AG08396 (cell line): ENCODE data around the gene CLPX.
A peak's percentile ranks its signal among the peaks of the same experiment; 100 is the strongest.
"Not testable (repeated sequence)": the region's sequence is repeated elsewhere in the genome, so short reads cannot be mapped to it uniquely, and the experiment has no call there.

ENCODE experiments used
- DNase-seq: peaks from one replicate; pipeline ENCODE4 v3.0.0; 2012; ENCODE audit warnings: low spot score, mixed read lengths

The CLPX gene

DNA sequence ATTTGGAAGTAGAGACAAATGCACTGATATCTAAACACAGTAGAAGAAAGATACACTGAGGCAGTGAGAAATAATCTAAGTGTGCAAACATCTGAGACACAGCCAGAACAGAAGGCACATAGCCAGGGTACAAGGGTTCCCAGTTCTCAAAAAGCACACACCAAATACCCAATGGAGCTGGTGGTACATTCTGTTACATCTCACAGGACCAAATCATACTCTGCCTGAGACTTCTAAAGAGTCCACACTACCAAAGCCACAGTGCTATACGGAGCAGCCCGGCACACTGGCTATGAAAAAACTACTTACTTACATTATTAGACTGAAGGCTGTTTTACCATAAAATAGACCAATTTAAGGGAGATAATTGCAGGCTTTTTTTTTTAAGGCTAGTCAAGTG, 19.3 kb downstream of the CLPX start:
- no peak for DNase-seq

DNA sequence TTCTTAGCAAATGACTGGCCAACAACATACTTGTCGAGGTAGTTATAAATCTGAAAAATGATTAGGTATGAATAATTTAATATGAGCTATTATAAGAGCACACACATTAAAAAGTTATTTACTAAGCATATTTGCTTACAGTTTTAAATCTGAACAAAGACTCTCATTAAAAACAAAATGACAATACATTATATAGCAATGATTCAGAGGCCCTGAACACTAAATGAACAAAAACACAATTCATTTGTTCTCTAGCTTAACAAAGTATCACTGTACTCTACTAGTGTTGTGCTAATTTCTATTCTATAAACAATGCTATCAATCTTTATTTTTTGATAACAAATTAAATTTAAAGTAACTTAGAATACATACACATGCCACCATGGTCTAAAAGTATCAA, 21.0 kb downstream of the CLPX start:
- DNase-seq, result no peak

DNA sequence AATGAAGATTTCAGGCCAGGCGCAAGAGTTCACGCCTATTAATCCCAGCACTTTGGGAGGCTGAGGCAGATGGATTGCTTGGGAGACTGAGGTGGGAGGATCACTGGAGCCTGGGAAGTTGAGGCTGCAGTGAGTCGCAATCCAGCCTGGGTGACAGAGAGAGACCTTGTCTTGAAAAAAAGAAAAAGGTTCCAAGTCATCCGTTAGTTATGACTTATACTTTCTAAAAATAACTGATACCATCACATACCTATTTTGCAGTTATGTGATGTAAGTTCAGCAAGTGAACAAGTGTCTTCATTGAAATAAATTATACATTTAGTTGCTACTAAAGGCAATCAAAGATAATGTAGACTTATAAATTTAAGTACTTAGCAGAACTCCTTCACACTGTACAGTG, 22.1 kb downstream of the CLPX start:
- DNase-seq, result no peak

DNA sequence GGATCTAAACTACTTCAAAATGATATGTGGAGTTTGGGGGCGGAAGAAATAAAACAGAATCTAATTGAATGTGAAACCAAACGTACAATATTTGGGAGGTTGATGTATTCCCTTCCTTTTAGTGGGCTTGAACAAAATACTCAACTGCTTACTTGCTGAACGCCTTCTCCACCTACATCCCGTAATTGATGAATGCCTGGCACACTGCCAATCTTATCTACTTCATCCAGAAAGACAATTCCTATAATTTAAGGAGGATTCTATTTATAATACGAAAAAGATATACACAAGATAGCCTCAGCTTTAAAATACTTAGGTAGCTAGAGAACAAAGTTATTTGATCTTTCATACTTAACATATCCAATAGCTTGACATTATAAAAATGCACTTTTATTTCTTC, 28.4 kb downstream of the CLPX start:
- DNase-seq, result no peak

DNA sequence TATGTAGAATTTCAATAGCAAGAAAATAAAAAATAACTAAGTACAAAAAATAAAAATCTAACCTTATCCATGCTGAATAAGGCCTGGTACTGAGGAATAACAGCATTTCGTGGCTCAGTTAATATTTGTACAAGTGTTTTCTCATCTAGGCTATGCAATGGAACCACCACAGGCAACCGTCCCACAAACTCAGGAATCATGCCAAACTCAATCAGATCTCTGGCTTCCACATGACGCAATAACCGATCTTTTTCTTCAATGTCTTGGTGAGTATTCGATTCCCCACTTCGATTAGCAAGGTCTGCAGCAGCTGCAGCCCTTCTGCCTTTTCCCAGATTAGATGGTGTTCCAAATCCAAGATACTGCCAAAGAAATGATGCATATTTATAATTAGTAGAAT, 30.4 kb downstream of the CLPX start:
- no peak for DNase-seq

DNA sequence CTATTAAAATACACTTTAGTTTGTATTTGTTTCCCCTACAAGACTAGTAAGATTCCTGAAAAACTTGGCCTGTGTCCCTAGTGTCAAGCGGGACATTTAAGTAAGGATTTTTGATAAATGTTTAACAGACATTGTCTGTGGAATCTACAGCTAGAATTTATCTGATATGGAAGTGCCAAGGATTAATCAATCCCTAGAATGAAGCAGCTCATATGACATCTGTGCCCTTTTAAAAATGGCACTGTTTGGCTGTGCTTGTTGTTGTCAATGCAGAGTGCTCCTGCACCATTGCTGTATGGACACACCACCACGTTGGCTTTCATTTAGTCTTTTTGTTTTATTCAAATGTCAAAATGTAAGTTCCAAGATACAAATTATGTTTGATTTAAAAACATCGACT, 37.2 kb downstream of the CLPX start:
- no peak for DNase-seq

DNA sequence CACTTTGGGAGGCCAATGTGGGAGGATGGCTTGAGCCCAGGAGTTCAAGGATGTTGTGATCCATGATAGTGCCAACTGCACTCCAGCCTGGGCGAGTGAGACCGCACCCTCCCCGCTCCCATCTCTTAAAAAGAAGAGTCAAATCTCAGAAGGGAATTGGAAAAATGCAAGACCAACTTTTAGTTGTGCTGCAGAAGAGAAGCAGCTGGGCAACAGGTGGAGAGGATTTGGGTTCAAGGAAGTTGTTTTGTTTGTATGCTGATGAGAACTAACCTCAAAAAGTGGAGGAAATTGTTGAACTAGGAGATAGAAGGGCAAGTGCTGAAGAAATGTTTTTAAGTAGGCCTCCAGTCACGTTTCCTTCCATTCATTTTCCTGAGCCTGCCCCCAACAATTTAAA, 38.7 kb downstream of the CLPX start:
- no peak for DNase-seq

DNA sequence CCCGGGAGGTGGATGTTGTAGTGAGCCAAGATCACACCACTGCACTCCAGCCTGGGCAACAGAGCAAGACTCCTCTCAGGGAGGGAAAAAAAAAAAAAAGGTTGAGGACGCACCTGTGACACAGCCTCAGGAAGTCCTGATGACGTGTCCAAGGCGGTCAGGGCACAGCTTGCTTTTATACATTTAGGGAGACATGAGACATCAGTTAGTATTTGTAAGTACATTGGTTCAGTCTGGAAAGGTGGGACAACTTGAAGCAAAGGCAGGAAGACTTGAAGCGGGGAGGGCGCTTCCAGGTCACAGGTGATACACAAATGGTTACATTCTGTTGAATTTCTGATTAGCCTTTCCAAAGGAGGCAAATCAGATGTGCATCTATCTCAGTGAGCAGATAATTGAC, 46.5 kb downstream of the CLPX start:
- not testable (repeated sequence) for DNase-seq

DNA sequence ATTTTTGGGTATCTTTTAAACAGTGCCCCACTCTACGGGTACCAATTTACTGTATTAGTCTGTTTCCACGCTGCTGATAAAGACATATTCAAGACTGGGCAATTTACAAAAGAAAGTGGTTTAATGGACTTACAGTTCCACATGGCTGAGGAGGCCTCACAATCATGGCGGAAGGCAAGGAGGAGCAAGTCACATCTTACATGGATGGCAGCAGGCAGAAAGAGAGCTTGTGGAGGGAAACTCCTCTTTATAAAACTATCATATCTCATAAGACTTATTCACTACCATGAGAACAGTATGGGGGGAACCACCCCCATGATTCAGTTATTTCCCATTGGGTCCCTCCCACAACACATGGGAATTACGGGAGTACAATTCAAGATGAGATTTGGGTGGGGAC, 47.2 kb downstream of the CLPX start:
- not testable (repeated sequence) for DNase-seq

DNA sequence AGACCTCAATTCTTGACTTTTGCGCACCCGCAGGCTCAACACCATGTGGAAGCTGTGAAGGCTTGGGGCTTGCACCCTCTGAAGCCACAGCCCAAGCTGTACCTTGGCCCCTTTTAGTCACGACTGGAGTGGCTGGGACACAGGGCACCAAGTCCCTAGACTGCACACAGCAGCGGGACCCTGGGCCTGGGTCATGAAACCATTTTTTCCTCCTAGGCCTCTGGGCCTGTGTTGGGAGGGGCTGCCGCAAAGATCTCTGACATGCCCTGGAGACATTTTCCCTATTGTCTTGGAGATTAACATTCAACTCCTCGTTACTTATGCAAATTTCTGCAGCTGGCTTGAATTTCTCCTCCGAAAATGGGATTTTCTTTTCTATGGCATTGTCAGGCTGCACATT, 48.1 kb downstream of the CLPX start:
- DNase-seq, result not testable (repeated sequence)

DNA sequence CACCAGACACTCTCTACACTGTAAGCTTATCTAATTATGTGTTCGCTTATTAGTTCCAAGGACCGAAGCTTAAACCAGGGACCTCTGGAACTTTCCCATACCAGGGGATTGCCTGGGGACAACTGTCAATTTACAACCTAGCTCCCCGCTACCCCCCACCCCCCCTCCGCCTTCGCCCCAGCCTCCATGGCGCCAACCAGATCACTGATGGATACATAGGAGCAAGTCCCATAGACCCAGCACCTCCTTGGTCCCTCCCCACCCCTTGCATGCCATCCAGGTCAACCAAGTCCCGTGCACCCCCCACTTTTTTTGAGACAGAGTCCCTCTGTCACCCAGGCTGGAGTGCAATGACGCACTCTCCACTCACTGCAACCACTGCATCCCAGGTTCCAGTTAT, 50.6 kb downstream of the CLPX start:
- DNase-seq, result no peak

DNA sequence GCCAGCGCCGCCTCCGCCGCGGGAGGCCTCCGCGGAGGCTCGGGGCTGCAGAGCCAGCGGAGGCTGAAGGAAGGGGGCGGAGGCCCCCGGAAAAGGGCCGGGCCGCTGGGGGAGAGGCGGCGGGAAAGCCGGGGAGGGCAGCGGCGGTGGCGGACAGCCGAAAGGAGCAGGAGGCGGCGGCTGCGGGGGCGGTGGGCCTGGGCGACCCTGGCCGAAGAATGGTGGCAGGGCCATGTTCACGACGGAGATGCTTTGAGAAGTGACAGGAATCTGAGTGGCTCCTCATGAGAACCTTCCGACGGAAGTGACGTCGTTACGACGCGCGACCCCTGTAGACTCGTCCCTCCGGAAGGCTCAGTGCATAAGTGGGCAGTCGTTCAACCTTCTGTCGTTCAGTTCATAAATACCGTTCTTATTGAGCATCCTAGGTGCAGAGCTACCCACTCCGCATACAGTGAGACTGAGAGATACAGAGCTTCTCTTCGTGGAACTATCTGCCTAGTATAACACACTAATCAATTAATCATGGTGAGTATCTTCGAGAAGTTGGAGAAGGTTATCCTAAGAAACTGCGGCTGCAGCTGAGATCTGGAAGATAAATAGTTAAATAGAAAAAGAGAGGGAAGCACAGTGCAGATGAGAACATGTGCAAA, 51.5 kb downstream of the CLPX start, which contains the start of gene PDCD7:
Gene PDCD7 (minus strand): TSS at position 261 of the 653 bp plus-strand sequence. CDS start 27 bp downstream, at position 234.
- peak; percentile 94 for DNase-seq

DNA sequence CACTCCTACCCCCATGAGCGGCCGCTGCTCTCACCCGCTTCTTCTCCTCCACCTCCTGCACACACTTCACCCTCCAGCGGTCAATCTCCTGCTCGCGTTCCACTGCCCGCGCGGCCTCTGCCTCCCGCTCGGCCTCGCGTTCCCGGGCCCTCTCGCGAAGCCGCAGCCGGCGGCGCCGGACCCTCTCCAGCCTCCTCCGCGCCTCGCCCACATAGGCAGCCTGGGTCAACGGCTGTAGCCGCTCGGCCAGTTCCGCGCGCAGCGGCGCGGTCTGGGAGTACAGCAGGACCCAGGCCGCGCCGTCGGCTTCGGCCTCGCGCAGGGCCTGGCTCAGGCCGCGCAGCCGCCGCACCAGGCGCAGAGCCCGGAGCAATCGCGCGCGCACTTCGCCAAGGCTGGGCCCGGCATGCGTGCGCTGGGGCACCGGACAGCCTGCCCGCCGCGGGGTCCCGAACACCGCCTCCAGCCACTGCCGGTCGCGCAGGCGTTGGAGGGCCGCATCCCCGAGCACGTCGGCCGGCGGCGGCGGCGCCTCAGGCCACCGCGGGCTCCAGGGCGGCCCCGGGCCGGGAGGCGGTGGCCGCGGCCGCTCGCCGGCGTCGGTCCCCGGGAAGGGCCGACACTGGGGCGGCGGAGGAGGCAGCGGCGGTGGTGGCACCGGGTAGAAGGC, 52.1 kb downstream of the CLPX start:
- peak; percentile 86 for DNase-seq

DNA sequence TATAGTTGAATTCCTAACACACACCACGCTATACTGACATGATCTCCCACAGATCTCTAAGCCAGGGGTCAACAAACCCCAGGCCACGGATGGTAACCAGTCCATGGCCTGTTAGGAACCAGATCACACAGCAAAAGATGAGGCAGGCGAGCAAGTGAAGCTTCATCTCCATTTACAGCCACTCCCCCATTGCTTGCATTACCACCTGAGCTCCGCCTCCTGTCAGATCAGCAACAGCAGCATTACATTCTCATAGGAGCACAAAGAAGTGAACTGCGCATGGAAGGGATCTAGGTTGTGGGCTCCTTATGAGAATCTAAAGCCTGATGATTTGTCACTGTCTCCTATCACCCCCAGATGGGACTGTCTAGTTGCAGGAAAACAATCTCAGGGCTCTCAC, 54.2 kb downstream of the CLPX start:
- DNase-seq, result no peak

DNA sequence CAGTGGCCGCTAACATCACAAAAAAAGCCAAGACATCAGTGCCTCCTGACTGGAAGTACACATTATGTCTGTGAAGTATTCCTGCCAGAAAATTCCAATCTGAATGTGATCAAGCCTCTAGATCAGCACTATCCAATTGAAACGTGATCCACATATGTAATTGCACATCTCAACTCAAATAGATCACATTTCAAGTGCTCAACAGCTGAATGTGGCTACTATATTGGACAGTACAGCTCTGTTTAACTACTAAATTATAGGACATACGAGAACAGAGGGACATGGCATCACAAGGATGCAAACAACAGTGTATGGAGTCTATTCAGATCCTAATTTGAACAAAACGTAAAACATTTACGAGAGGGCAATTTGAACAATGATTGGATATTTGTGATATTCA, 69.6 kb downstream of the CLPX start:
- DNase-seq, result no peak

DNA sequence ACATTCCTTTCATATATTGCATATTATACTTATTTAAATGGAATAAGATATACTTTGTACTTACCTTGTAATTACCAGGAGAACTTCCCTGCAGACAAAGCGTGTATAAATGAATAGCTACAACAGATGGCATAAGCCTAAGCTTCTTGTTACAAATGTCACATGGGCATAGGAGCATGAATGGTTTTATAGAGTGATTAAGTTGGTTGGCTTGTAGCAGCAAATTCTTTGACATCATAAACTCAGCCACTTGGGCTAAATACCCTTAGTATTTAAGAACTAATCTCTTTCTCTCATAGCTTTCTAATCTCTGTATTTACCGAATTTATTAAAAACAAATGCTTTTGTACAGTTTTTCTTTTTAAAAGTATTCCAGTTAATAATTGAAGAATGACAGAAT, 70.1 kb downstream of the CLPX start, which contains the start of gene UBAP1L:
Gene UBAP1L (minus strand): TSS at position 115 of the 400 bp plus-strand sequence. CDS start 8,985 bp downstream, outside the sequence.
- no peak for DNase-seq

DNA sequence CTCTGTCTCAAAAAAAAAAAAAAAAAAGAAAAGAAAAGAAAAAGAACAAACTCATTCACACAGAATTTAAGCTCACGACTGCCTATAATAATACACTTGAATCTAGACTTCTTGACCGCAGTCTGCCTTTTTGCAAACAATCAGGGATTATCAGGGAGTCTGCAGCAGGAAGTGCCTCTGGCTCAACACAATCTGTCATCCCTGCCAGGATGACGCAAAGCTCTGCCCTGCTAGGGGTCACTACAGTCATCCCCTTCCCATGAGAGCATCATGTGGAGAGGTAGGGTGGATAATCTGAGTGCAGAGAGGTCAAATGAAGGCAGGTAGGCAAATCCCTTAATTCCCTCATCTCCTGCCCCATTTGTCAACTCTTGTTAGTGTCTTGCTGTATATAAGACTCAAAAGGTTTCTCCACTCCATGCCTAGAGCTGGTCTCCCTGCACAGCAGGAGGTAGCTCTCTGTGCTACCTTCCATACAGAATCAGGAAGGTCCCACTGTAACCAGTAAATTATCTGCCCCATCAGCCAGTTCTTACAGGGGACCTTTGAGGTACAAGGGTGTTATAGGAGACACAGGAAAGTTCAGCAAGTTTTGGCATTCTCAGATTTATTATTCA, 74.4 kb downstream of the CLPX start:
- DNase-seq, result no peak

DNA sequence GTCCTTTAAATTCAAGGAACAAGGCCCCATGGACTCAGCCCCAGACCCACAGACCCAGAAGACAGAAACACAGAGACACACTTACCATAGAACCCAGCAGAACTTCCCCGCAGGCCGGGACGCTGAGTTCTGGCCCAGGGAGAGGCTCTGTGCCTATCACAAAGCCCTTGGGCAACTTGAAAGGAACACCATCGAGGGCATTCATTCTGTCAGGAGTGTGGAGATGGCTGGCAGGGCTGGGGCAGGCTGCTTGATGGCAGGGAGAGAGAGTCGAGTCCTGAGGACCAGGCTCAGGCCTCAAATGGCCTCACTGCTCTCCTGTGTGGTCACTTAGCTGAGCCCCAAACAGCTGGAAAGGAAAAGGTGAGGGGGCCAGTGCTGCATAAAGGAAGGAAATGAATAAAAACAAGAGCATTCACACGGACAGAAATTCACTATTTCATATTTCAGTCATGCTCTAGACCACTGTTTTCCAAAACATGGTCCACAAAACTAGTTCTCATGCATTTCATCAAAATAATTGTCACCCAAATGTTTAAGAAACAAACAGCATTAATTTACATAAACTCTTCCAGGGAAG, 79.0 kb downstream of the CLPX start:
- DNase-seq, result no peak

DNA sequence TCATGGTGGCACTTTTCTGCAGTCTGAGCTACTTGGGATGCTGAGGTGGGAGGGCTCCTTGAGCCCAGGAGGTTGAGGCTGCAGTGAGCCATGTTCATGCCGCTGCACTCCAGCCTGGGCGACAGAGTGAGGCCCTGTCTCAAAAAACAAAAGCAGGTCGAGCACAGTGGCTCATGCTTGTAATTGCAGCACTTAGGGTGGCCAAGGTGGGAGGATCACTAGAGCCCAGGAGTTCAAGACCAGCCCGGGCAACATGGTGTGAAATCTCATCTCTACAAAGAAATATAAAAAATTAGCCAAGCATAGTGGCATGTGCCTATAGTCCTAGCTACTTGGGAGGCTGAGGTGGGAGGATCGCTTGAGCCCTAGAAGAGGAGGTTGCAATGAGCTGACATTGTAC, 80.1 kb downstream of the CLPX start:
- no peak for DNase-seq

DNA sequence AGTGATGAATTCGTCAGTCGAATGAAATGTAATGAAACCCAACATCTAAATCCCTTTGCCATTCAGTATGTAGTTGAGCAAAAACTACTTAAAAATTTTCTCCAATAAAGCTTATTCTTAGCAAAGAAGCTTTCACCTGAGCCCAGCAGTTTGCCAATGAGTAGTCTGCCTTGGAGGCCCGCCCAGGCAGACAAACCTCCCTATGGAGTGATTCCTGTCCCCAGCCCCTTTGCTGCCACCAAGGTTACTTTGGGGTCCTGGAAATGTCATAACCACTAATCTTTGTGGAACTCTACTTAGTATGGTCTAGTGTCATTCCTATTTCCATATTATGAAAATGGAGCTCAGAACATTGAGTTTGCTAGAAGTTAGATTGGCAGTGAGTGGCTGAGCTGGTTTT, 82.2 kb downstream of the CLPX start:
- DNase-seq, result no peak

DNA sequence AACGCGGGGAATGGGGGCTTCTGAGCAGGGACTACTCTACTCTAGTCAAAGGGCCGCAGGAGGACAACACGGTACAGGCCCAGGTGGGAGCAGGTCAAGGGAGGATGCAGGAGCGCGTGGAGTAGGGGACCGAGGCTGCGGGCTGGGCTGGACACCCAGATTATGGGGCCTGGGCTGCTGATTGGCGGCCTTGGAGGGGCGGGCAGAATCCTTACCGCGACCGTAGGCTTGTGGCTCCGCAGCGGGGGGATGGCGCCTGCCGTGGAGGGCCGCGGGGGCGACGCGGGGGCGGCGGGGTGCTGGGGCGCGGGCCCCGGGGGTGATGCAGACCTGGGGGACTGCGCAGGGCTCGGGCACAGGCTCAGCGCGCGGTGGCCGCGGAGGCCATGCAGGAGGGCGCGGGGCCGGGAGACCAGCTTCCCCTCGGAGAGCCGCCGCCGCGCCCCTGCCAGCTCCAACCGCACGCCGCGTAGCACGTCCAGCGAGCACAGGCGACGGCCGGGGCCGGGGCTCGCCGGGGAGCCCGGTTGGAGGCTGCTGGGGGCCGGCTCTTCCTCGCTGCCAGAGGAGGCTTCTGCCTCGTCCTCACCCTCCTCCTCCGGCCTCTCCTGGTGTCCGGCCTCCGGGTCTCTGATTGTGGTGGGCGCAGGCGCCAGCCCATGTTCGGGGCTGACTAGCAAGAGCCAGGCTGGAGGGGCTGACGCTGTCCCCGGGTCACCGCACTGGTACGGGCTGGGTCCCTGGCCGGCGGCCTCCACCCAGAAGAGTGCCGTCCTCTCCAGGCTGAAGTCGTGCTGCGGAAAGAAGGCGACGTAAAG, 83.0 kb downstream of the CLPX start:
- DNase-seq, result no peak

DNA sequence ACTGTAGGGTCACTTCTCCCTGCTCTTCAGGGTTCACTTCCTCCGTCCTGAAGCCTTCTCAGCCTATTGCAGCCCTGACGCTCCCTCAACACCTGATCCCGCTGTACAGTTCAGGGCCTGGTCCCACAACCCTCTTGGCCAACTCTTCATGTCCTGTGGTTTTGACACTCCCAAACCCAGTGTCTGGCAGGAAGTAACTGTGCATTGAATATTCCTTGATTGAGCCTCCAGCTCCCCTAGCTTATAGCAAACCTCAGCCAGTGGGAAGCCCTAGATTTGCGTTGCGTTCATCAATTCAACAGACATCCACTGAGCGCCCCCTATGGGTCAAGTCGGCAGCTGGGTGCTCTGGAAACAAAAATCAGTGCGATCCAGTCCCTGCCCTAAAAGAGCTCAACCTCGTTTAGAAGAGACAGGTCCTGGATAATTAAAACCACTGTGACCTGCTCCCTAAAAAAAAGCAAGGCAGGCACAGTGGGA, 83.7 kb downstream of the CLPX start:
- DNase-seq, result peak; percentile 86
